SK-MEL-5 (cell line): ENCODE data around the gene HNRNPR. TPM values are rescaled to one million over a fixed set of nuclear protein-coding genes. Genes with fewer than 3 reads are reported as not detected.
A peak's percentile ranks its signal among the peaks of the same experiment; 100 is the strongest.
"Not testable (repeated sequence)": the region's sequence is repeated elsewhere in the genome, so short reads cannot be mapped to it uniquely, and the experiment has no call there.

ENCODE experiments used
- DNase-seq: peaks from one replicate; pipeline ENCODE4 v3.0.0-alpha.2; 2016; ENCODE audit warnings: low read depth, low spot score
- in situ Hi-C: cut with HindIII; loops from 2 replicates; pipeline ENCODE4 v1.10.0; 2016; ENCODE audit warnings: low sequenced_read_pairs, high pct_unique_total_duplicates, low pct_unique_long_range_greater_than_20kb
- polyA plus RNA-seq, 2 experiments: library from polyadenylated mRNA; depleted of rRNA; stranded (reverse); fragments of >200 nt; gene quantifications; 2 replicates each; pipeline ENCODE4 v1.2.3, GENCODE V29; 2015
- total RNA-seq: library from RNA; depleted of rRNA; stranded (reverse); fragments of >200 nt; shearing (Covaris generic); gene quantifications from 2 replicates; pipeline ENCODE4 v1.2.3, GENCODE V29; 2014; rRNA removed

Gene HNRNPR
- 101 and 110 TPM in 2 replicates for total RNA-seq
- polyA plus RNA-seq (2015; cell fraction: cytosol; rRNA removed) = 136 and 162 TPM in 2 replicates
- 52.7 and 55.8 TPM in 2 replicates for polyA plus RNA-seq (2015; cell fraction: nucleus; rRNA removed)

- peak; percentile 99 for DNase-seq
- in situ Hi-C loops = no loop called here
Observed at GRCh38 chr1:23344111-23344986, at the start of gene HNRNPR. Gene HNRNPR, minus strand, starts transcription at chr1:23344284. Its CDS starts 3,276 bp downstream, at chr1:23341008.

GRCh38 chr1:23393706-23394105 is 49.6 kb upstream of the HNRNPR start:
- in situ Hi-C loops = no loop called here
- DNase-seq = no peak

GRCh38 chr1:23392125-23392855 is 48.2 kb upstream of the HNRNPR start:
- no peak for DNase-seq
- in situ Hi-C loops = no loop called here

GRCh38 chr1:23389837-23390321 is 45.8 kb upstream of the HNRNPR start:
- DNase-seq = no peak
- in situ Hi-C loops = no loop called here

DNA sequence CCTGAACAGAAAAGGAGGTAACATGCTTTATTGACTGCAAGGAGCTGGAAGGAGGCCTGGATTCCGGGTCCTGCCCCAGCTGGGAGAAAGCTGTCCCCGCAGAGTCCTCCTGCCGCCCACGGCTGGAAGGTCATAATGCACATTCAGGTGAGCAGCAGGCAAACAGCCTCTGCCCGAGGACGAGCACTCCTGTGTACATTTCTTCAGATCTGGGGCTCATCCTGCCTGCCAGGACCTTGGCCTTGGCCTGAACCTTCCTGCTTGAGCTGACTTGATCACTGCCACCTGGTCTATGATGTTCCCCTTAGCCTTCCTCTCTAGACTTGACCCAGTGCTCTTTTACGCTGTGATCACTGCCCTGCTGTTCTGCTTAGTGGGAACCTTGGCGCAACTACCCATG is 43.4 kb upstream of the HNRNPR start:
- in situ Hi-C loops = no loop called here
- no peak for DNase-seq

GRCh38 chr1:23385119-23385621 is 41.1 kb upstream of the HNRNPR start:
- in situ Hi-C loops = no loop called here

GRCh38 chr1:23384312-23385058 is 40.4 kb upstream of the HNRNPR start:
- in situ Hi-C loops = no loop called here
- no peak for DNase-seq

More at GRCh38 chr1:23385119-23385621, 41.1 kb upstream of the HNRNPR start:
- DNase-seq = no peak

GRCh38 chr1:23383577-23384311 is 39.7 kb upstream of the HNRNPR start:
- no peak for DNase-seq
- in situ Hi-C loops = no loop called here

DNA sequence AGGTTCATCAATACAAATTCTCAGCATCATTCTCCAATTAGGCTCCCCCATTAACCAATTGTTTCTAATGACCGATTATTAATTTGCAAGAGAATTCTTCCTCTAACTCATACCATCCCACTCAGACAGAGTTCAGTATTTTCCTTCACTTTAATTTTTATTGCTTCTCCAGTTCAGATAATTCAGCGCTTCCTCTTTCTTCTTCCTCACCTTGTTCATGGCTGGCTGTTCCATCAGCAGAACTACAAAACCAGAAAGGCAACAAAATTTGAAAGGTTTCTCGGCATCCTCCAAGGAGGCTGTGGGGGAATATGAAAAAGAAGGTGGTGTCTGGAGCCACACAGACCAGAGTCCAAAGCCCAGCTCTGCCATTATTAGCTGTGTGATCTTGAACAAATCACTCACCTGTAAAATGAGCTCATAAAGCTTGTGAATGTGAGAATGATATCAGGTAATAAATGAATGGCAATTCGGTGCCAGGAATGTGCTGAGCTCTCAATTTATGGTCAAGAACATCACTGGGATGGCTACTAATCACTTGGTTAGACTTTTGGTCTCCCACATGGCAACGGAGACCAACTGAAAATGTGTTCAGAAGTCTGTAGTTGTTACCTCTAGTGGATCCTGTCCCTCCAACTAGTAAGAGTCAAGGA is 37.3 kb upstream of the HNRNPR start:
- no peak for DNase-seq
- in situ Hi-C loops = no loop called here

DNA sequence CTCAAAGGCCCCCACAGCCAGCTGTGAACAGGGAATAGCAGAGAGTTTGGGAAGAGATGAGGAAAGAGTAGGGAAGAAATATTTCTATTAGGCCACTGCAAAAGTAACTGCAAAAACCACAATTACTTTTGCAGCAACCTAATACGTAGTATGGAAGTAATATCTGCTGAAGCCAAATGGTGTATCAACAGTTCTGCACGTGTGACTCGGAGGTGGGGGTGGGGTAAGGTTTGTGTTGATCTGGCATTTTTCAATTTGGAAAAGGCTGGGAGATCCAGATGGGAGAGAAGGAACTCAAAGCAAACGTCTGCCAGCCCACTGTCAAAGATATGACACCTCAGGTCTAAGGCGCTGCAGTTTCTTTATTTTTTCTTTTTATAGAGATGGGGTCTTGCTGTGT is 36.6 kb upstream of the HNRNPR start:
- in situ Hi-C loops = no loop called here

DNA sequence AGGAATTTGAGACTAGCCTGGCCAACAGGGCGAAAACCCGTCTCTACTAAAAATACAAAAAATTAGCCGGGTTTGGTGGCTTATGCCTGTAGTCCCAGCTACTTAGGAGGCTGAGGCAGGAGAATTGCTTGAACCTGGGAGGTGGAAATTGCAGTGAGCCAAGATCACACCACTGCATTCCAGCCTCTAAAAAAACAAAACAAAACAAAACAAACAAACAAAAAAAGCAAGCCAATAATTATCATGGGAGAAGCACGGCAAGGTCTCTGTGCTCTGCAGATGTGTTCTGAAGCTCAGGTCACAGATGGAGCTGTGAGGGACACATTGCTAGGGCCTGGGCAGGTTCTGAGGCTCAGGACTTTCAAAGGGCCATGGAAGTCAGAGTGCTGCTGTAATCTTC is 36.2 kb upstream of the HNRNPR start:
- in situ Hi-C loops, DNase-seq: not testable (repeated sequence)

More for the DNA sequence above, 36.6 kb upstream of the HNRNPR start:
- DNase-seq = no peak

DNA sequence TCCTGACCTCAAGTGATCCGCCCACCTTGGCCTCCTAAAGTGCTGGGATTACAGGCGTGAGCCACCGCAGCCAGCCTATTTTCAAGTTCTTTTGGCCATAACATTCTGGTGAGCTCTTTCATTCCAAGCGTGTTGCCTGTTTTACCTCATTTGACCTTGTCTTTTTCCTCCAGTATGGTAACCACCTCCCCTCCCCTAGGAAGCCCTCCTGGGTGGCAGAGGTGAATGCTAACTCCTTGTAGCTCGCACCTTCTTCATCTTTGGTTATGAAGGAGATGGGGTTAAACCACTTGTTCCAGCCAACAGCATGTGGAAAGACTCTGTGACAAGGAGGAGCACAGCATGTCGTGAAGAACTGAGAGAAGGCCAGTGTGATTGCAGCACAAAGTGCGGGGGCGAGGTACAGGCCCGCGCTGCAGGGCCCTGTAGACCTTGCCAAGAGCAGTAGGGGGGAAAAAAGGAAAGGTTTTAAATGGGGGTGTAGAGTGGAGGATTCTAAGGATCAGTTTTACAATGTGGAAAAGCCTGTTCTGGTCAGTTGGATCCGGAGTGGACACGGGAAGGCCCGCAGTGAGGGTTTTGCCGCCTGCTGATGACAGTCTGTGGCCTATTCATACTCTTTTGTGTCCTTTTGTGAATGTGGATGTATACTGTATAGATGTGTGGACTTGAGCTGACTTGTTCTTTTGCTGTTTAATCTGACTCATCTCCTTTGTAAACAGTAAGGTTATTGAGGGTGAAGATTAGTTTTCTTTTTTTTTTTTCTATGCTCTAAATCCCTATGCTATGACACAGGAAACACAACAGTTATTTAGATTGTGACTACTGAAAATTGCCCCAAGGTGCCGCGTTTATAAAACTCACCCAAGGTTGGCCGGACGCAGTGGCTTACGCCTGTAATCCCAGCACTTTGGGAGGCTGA is 33.1 kb upstream of the HNRNPR start:
- in situ Hi-C loops = no loop called here

DNA sequence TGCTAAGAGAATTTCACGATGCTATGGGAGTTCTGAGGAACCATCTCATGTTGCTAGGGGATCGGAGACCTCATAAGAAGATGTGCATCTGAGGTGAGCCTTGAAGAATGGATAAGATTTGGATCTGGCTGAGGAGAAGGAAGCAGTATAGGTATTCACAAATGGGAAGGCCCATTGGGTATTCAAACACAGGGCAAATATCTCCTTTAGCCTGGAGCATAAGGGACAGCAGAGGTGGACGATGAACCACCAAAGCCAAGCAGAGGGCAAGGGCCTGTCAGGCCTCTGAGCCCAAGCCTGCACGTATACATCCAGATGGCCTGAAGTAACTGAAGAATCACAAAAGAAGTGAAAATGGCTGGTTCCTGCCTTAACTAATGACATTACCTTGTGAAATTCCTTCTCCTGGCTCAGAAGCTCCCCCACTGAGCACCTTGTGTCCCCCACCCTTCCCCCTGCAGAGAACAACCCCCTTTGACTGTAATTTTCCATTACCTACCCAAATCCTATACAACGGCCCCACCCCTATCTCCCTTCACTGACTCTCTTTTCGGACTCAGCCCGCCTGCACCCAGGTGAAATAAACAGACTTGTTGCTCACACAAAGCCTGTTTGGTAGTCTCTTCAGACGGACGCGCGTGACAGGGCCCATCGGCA is 30.1 kb upstream of the HNRNPR start:
- DNase-seq, in situ Hi-C loops: not testable (repeated sequence)

More for the DNA sequence above, 33.1 kb upstream of the HNRNPR start:
- DNase-seq = peak; percentile 92

GRCh38 chr1:23371987-23372880 is 28.1 kb upstream of the HNRNPR start:
- DNase-seq = no peak
- in situ Hi-C loops = no loop called here
